Mucosa of stomach (tissue), 1 donor: Measurements from ENCODE around the gene RPRML.
A peak's percentile ranks its signal among the peaks of the same experiment; 100 is the strongest.

Source experiments
- H3K27me3 ChIP-seq: one replicate; pipeline ENCODE4 v1.7.0; 2013; ENCODE audit warnings: mild to moderate bottlenecking, low read length; ENCODE audit not compliant: control insufficient read depth, insufficient read depth
- H3K36me3 ChIP-seq: one replicate; pipeline ENCODE4 v1.7.0; 2013; ENCODE audit warnings: low read length; ENCODE audit not compliant: control insufficient read depth, insufficient read depth
- H3K4me1 ChIP-seq: one replicate; pipeline ENCODE4 v1.7.0; 2013; ENCODE audit warnings: mild to moderate bottlenecking, low read length; ENCODE audit not compliant: control insufficient read depth, insufficient read depth
- H3K4me3 ChIP-seq: one replicate; pipeline ENCODE4 v1.7.0; 2013; ENCODE audit warnings: low read length
- H3K9ac ChIP-seq: one replicate; pipeline ENCODE4 v1.7.0; 2013; ENCODE audit warnings: mild to moderate bottlenecking, low read length, moderate library complexity
- H3K9me3 ChIP-seq: one replicate; pipeline ENCODE4 v1.7.0; 2013; ENCODE audit warnings: mild to moderate bottlenecking, low read length, moderate library complexity; ENCODE audit not compliant: control insufficient read depth
- donor health status: Pancreatic carcinoma.

Gene RPRML

DNA sequence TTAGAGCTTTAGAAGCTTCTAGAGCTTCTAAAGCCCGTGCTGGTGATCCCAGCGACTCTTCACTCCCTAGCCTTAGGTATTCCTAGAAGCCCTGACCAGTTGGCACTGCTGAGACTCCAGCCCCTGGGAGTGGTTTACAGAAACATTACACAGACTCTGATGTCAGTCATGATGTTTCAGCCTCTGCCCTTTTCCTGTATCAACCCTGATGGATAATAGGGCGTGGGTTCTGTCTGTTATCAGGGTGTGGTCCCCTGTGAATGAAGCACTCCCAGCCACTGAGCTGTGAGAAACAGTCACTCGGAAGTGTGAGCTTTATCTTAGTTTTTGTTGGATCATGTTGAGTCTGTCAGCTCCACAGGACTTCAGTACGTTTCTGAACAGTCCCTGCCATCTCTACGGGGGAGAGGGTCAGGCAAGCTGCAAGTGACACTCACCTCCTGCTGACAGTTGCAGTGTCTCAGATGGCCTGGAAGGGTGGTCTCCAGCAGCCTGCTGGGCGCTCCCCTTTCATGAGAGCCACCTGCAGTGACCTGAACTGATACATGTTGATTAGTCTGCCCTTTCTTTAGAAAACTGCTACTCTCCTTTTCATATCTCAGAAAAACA lies 43.3 kb downstream of the RPRML start:
- no peaks in the 10 kb centered on the region for H3K9me3 ChIP-seq
- H3K27me3 ChIP-seq, result no peaks in the 10 kb centered on the region
- H3K4me1 ChIP-seq, result peaks cover 19% of the 10 kb centered on the region
- no peak overlapping the region for H3K4me3 ChIP-seq
- peaks cover 18% of the 10 kb centered on the region for H3K36me3 ChIP-seq
- peak overlapping the region; percentile 19 for H3K9ac ChIP-seq

DNA sequence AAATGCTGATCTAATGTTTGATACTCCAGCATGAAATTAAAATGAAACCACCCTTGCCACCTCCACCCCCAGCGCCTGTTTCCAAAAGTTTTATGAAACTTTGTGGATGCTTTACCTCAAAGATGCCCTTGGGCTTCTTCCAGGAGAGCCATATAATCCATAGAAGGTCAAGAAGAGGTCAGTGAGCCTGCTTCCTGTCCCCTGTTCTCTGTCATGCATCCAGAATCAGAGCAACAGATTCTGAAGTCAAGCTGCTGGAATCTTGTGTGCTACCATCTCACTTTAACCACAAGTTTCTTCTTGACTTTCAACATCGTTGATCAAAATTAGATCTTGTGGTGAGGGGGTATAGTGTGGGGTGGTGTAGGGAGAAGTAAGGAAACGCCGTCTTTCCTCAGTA lies 47.5 kb downstream of the RPRML start:
- Histone ChIP-seq H3K9ac (no peak overlapping the region), H3K36me3 (peaks cover 9% of the 10 kb centered on the region), H3K27me3 (no peaks in the 10 kb centered on the region)

DNA sequence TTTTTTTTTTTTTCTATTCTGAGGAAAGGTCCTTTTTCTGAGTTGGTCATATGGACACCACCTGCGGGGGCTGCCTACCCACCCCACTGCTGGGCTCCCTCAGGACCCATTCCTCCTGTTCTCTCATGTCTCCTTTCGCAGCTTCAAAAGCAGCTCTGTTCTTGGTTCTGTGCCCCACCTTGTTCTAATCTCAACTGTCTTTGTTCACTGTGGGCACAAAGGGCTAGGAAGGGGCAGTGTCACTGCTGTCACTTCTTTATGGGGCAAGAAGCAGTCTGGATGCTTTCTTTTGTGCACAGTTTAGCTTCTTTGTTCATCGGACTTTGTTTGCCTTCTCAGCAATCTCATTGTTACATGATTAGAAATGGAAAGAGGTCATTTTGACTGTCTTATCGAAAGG lies 49.0 kb downstream of the RPRML start:
- no peaks in the 10 kb centered on the region for H3K27me3 ChIP-seq
- H3K9me3 ChIP-seq, result no peaks in the 10 kb centered on the region
- no peak overlapping the region for H3K9ac ChIP-seq
- H3K36me3 ChIP-seq, result peaks cover 4% of the 10 kb centered on the region
- H3K4me3 ChIP-seq, result no peak overlapping the region
- peaks cover 20% of the 10 kb centered on the region for H3K4me1 ChIP-seq

More for the DNA sequence above, 47.5 kb downstream of the RPRML start:
- Histone ChIP-seq H3K4me1 (peaks cover 19% of the 10 kb centered on the region), H3K9me3 (no peaks in the 10 kb centered on the region), H3K4me3 (no peak overlapping the region)

DNA sequence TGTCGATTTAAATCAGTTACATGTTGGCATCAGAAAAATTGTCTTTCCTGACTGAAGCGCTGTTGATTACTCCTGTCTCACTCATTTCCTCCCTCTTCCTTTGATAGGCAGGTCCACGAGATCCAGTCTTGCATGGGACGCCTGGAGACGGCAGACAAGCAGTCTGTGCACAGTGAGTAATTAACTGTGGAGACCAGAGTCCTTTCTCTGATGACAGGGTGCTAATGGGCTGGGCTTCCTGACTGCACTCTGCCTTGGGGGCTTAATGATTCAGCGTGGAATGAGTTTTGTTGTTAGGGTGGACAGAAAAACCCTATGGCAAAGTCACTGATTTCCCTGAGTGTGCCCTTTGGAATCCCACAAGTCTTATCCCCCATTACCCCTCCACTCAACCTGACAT lies 49.6 kb downstream of the RPRML start:
- H3K36me3 ChIP-seq, result peaks cover 4% of the 10 kb centered on the region

DNA sequence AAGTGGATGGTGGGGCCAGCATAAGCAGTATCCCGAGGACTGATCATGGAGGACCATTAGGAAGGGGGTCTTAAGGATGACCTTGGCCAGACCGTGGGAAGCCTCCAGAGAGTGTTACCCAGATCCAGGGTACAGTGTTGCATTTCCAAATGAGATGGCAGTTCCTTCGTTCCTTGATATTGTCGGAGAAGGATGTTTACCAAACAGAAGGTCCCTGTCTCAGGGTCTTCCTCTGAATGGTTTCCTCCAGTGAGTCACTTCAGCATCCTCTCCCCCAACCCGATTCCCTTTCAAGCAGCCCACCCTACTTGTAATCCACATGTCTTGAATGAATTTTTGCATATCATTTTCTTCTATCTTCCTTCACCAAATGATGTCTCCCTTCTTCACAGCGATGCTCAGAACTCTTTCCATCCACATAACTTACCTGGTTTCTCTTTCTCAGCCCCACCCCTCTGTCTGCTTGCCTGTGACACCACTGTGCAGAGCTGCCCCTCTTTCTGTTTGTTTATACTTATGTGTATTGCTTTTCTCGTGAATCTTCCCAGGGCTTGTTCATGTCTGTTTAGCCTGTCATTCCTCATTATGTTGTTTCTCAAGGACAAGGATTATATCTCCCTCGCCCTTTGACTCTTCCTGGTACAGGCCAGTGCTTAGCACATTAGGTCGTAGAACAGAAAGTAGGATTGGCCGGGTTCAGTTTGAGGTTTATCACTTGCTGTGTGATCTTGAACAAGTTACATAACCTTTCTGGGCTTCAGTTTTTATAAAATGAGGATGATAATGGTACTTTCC lies 50.4 kb downstream of the RPRML start:
- H3K9me3 ChIP-seq, result no peaks in the 10 kb centered on the region
- no peak overlapping the region for H3K9ac ChIP-seq
- H3K4me1 ChIP-seq, result peaks cover 24% of the 10 kb centered on the region
- H3K4me3 ChIP-seq, result no peak overlapping the region
- peaks cover 4% of the 10 kb centered on the region for H3K36me3 ChIP-seq
- no peaks in the 10 kb centered on the region for H3K27me3 ChIP-seq

More for the DNA sequence above, 49.6 kb downstream of the RPRML start:
- H3K27me3 ChIP-seq, result no peaks in the 10 kb centered on the region
- H3K4me1 ChIP-seq, result peaks cover 19% of the 10 kb centered on the region
- H3K9ac ChIP-seq, result no peak overlapping the region
- no peaks in the 10 kb centered on the region for H3K9me3 ChIP-seq
- no peak overlapping the region for H3K4me3 ChIP-seq
